Astrocyte of the hippocampus (primary cell): ENCODE data around the gene GP5.

ENCODE experiments used
- DNase-seq: peaks from one replicate; pipeline ENCODE4 v3.0.0; 2011; ENCODE audit warnings: low read depth, low spot score

Gene GP5

DNA sequence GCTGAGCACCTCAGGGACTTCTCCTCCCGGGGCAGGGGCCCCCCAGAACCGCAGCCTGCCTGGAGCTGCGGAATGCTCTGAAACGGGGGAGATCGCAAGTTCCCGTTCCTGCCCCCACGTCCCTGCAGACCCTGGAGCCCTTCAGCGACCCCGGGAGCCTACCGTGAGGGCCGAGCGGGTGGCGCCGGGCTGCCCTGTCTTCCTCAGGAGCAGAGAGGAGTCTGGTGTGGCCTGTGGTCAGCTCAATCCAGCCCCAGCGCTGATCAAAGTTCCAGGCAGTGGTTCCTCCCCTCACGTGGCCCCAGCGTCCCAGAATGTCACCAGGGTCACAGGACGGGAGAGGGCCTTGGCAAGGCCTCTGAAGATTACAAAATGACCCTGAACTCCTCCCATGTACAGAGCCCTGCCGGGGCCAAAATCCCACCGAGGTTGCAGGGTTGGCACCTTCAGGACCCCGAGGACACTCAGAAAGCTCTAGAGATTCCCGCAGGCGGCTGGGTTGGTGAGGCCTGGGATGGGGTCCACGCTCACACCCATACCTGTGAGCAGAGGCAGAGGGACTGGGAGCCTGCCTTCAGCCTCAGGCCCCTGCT lies 47.9 kb downstream of the GP5 start, which contains the start of gene CPN2:
Gene CPN2 (minus strand): TSS at position 249 of the 593 bp plus-strand sequence. CDS start 8,626 bp downstream, outside the sequence.
- no peak for DNase-seq

DNA sequence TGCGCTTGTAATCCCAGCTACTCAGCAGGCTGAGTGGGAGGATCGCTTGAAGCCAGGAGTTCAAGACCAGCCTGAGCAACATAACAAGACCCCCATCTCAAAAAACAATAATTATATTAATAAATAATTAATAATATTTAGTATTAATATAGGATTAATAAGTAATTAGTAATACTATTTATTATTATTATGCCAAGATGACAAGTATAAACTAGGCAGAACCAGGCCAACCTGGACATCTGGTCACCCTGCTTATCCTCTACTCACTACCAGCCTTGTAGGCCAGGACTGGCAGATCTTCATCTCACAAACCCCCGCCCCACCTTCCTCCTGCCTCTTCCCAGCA lies 48.4 kb downstream of the GP5 start:
- no peak for DNase-seq

DNA sequence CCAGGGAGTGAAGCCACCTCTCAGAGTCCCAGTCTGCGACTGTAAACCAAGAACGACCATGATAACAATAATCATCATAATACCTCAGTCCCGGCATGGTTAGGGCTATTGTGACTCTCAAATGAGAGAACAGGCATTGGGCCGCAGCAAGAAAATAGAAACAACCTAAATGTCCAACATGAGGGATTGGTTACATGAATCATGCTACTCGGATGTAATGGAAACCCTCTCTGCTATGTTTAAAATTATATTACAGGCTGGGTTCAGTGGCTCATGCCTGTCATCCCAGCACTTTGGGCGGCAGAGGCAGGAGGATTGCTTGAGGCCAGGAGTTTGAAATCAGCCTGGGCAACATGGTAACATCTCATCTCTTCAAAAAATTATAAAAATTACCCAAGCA lies 50.7 kb downstream of the GP5 start:
- no peak for DNase-seq

DNA sequence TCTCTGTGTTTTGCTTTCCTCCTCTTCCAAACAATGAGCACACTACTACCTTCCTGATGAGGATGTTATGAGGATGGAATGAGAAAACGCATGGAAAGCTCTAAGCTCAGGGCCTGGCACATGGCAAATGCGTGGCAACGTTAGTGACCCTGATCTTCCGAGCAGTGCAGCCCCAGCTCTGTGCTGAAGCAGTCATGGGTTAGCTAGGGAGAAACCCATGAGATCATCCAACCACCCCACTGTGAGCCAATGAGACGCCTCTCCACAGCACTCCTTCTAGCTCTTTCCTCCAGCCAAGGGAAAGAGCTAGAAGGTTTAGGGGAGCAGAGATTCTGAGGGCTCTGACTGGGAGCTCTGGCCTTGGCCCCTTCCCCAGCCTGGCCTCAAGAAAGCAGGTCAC lies 52.4 kb downstream of the GP5 start:
- DNase-seq: peak; percentile 30

DNA sequence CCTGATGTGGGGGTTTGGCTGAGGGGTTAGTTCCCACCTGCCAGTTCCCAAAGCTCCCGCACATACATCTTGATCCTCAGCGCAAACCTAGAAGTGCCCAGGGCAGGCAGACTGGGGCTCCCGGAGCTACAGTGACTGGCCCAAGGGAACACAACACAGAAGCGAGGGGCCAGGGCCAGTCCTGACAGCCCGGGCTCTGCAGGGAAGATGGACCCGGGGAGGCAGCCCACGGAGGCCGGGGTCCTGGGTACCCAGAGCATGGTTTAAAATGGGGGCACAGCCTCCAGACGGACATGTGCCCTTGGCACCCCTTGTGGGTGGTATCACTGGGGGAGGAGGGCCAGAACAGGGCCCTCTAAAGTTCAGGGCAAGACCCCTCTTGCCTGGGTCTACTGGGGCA lies 53.0 kb downstream of the GP5 start:
- DNase-seq: no peak
